ENCODE data around the gene STOX2.

STOX2 gene

GRCh38 chr4:183905593-183906488, 734 bp downstream of the STOX2 start:
- peaks cover 14% of the 10 kb centered on the region for H3K27me3 ChIP-seq (ENCODE audit: control insufficient read depth, insufficient read depth, low read length)
- peak overlapping the region; percentile 51 for H3K9ac ChIP-seq (ENCODE audit: low read length)
- H3K36me3 ChIP-seq (ENCODE audit: control insufficient read depth, insufficient read depth, low read length): no peaks in the 10 kb centered on the region

GRCh38 chr4:183906489-183906738, 1.3 kb downstream of the STOX2 start:
- peaks cover 14% of the 10 kb centered on the region for H3K27me3 ChIP-seq (ENCODE audit: control insufficient read depth, insufficient read depth, low read length)
- no peaks in the 10 kb centered on the region for H3K36me3 ChIP-seq (ENCODE audit: control insufficient read depth, insufficient read depth, low read length)
- H3K4me3 ChIP-seq (ENCODE audit: low read length): no peak overlapping the region
- no peaks in the 10 kb centered on the region for H3K9me3 ChIP-seq (ENCODE audit: control insufficient read depth, low read length)
- H3K9ac ChIP-seq (ENCODE audit: low read length): no peak overlapping the region
- peaks cover 4% of the 10 kb centered on the region for H3K4me1 ChIP-seq (ENCODE audit: control insufficient read depth, insufficient read depth, low read length)

More at GRCh38 chr4:183905593-183906488, 734 bp downstream of the STOX2 start:
- Histone ChIP-seq H3K4me1 (ENCODE audit: control insufficient read depth, insufficient read depth, low read length) (peaks cover 4% of the 10 kb centered on the region), H3K9me3 (ENCODE audit: control insufficient read depth, low read length) (no peaks in the 10 kb centered on the region), H3K4me3 (ENCODE audit: low read length) (peak overlapping the region; percentile 57)

DNA sequence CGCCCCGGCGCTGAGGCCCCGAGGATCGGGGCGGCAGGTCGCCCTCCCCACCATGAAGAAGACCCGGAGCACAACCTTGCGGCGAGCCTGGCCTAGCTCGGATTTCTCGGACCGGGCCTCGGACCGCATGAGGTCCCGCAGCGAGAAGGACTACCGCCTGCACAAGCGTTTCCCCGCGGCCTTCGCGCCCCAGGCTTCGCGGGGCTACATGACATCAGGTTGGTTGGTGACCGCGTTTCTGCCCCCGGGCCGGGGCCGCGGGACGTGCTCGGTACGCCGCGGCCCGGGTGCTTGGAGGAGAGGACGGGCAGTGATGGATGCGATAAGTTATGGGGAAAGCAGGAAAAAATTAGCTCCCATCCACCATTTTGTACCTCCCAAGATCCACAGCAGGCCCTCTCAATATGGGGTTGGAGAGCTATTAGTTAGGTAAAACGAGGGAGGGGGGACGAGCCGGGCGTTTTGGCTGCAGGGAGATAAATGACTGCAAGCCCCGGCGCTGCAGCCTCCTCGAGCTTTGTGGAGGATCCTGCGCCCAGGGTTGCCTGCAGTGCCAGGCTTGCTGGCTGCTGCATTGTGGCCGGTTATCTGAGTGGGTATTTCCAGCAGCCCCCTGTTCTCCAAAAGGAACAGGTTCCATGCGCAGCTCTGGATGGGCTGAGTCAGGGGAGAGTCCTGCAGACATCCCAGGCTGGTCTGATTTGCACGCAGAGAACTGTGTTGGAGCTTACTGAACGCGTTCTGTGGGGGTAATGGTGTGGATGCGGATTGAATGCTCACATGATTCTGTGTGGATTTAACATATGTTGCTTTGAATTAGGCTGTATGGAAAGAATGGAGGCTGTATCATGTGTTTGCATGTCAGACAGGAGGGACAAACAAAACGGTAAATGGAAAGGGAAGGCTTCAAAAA, 1.9 kb downstream of the STOX2 start:
- no peak overlapping the region for H3K4me3 ChIP-seq (ENCODE audit: low read length)
- no peaks in the 10 kb centered on the region for H3K36me3 ChIP-seq (ENCODE audit: control insufficient read depth, insufficient read depth, low read length)
- no peak overlapping the region for H3K9ac ChIP-seq (ENCODE audit: low read length)
- H3K27me3 ChIP-seq (ENCODE audit: control insufficient read depth, insufficient read depth, low read length): peaks cover 14% of the 10 kb centered on the region
- H3K9me3 ChIP-seq (ENCODE audit: control insufficient read depth, low read length): no peaks in the 10 kb centered on the region
- peaks cover 4% of the 10 kb centered on the region for H3K4me1 ChIP-seq (ENCODE audit: control insufficient read depth, insufficient read depth, low read length)

GRCh38 chr4:183907871-183908683, 3.0 kb downstream of the STOX2 start:
- Histone ChIP-seq H3K27me3 (ENCODE audit: control insufficient read depth, insufficient read depth, low read length) (peaks cover 14% of the 10 kb centered on the region), H3K9ac (ENCODE audit: low read length) (no peak overlapping the region), H3K4me3 (ENCODE audit: low read length) (no peak overlapping the region), H3K9me3 (ENCODE audit: control insufficient read depth, low read length) (no peaks in the 10 kb centered on the region), H3K4me1 (ENCODE audit: control insufficient read depth, insufficient read depth, low read length) (peaks cover 4% of the 10 kb centered on the region), H3K36me3 (ENCODE audit: control insufficient read depth, insufficient read depth, low read length) (no peaks in the 10 kb centered on the region)

- Histone ChIP-seq H3K4me3 (ENCODE audit: low read length) (no peak overlapping the region), H3K36me3 (ENCODE audit: control insufficient read depth, insufficient read depth, low read length) (no peaks in the 10 kb centered on the region), H3K9ac (ENCODE audit: low read length) (no peak overlapping the region), H3K27me3 (ENCODE audit: control insufficient read depth, insufficient read depth, low read length) (peaks cover 14% of the 10 kb centered on the region), H3K9me3 (ENCODE audit: control insufficient read depth, low read length) (no peaks in the 10 kb centered on the region), H3K4me1 (ENCODE audit: control insufficient read depth, insufficient read depth, low read length) (peaks cover 4% of the 10 kb centered on the region)
Measured at GRCh38 chr4:183909187-183909586, 4.1 kb downstream of the STOX2 start.

DNA sequence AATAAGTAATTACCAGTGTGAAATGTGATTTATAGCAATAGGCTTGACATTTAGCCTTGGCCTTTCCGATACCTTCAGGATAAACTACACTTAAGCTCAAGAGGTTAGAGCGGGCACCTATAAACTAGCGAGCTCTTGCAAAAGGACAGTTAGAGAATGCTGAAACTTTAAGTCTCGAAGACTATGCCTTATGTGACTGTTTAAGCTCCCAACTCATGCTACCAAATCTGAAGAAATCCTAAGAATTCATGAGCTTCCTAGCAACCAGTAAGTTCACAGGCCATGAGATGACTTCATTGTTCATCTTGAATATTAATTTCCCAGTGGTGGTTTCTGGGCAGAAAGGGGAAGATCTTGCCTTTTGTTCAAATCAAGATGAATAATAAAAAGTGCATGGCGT, 4.7 kb downstream of the STOX2 start:
- Histone ChIP-seq H3K9me3 (ENCODE audit: control insufficient read depth, low read length) (no peaks in the 10 kb centered on the region), H3K4me1 (ENCODE audit: control insufficient read depth, insufficient read depth, low read length) (peaks cover 3% of the 10 kb centered on the region), H3K4me3 (ENCODE audit: low read length) (no peak overlapping the region), H3K27me3 (ENCODE audit: control insufficient read depth, insufficient read depth, low read length) (peaks cover 14% of the 10 kb centered on the region), H3K9ac (ENCODE audit: low read length) (no peak overlapping the region), H3K36me3 (ENCODE audit: control insufficient read depth, insufficient read depth, low read length) (no peaks in the 10 kb centered on the region)

DNA sequence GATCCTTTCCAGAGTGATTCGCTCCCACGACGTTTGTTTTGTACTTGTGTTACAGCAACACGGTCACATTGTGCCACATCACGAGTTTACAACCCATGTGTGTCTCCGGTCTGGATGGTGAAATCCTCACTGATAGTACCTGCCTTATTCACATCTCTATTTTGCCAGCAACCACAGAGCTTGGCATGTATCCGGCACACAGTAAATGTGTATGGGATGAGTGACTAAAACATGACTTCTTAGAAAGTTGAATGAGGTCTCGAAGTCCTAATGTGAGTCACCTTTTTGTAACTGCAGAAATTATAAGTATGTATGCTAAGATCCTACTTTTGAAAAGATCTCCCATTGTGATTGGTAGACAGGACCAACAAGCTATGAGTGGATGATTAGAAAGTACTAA, 7.5 kb downstream of the STOX2 start:
- Histone ChIP-seq H3K4me1 (ENCODE audit: control insufficient read depth, insufficient read depth, low read length) (no peaks in the 10 kb centered on the region), H3K27me3 (ENCODE audit: control insufficient read depth, insufficient read depth, low read length) (peaks cover 2% of the 10 kb centered on the region), H3K36me3 (ENCODE audit: control insufficient read depth, insufficient read depth, low read length) (no peaks in the 10 kb centered on the region), H3K4me3 (ENCODE audit: low read length) (no peak overlapping the region), H3K9ac (ENCODE audit: low read length) (no peak overlapping the region), H3K9me3 (ENCODE audit: control insufficient read depth, low read length) (no peaks in the 10 kb centered on the region)

GRCh38 chr4:183915976-183916375, 10.9 kb downstream of the STOX2 start:
- Histone ChIP-seq H3K36me3 (ENCODE audit: control insufficient read depth, insufficient read depth, low read length) (no peaks in the 10 kb centered on the region), H3K9ac (ENCODE audit: low read length) (no peak overlapping the region), H3K9me3 (ENCODE audit: control insufficient read depth, low read length) (no peaks in the 10 kb centered on the region), H3K4me3 (ENCODE audit: low read length) (no peak overlapping the region), H3K4me1 (ENCODE audit: control insufficient read depth, insufficient read depth, low read length) (no peaks in the 10 kb centered on the region), H3K27me3 (ENCODE audit: control insufficient read depth, insufficient read depth, low read length) (no peaks in the 10 kb centered on the region)

DNA sequence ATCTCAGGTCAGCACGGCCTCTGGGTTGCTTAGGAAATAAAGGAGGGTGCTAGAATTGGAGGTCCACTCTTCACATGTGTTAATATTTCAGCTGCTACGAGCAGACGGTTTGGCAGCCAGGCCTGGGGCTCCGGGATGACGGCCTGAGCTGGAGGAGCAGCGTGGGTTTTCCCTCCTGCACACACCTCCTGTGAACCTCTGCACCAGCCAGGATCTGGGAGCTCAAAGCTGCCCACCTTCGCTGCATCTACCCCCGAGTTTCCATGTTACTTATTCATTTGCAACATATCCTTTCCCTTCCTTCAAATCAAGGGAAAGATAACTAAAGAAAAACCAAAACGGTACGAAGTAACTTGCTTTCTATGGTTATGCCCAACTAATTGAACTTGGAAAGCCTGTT, 13.6 kb downstream of the STOX2 start:
- no peaks in the 10 kb centered on the region for H3K9me3 ChIP-seq (ENCODE audit: control insufficient read depth, low read length)

DNA sequence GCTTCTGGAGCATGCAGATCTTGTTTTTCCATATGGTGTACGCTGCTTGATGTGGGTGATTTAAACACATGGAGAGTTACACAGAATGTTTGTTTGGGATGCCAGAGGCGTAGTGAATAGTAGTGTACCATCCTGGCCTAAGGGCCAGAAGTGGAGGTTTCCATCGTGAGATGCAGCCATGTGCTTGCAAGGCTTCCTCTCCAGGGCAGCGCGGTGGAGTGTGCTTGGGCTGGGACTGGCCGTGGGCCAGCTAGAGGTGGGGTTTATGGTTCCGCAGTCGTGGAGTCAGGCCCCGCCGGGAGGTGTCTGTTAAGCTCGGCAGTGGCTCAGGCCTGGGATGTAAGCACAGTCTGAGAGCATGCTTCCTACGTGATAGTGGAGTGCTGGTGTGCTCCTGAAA, 14.0 kb downstream of the STOX2 start:
- Histone ChIP-seq H3K9ac (ENCODE audit: low read length) (no peak overlapping the region), H3K4me1 (ENCODE audit: control insufficient read depth, insufficient read depth, low read length) (no peaks in the 10 kb centered on the region), H3K36me3 (ENCODE audit: control insufficient read depth, insufficient read depth, low read length) (no peaks in the 10 kb centered on the region), H3K9me3 (ENCODE audit: control insufficient read depth, low read length) (no peaks in the 10 kb centered on the region), H3K4me3 (ENCODE audit: low read length) (no peak overlapping the region), H3K27me3 (ENCODE audit: control insufficient read depth, insufficient read depth, low read length) (no peaks in the 10 kb centered on the region)

More for the DNA sequence above, 13.6 kb downstream of the STOX2 start:
- Histone ChIP-seq H3K36me3 (ENCODE audit: control insufficient read depth, insufficient read depth, low read length) (no peaks in the 10 kb centered on the region), H3K4me3 (ENCODE audit: low read length) (no peak overlapping the region), H3K27me3 (ENCODE audit: control insufficient read depth, insufficient read depth, low read length) (no peaks in the 10 kb centered on the region), H3K9ac (ENCODE audit: low read length) (no peak overlapping the region), H3K4me1 (ENCODE audit: control insufficient read depth, insufficient read depth, low read length) (no peaks in the 10 kb centered on the region)

GRCh38 chr4:183920512-183920911, 15.4 kb downstream of the STOX2 start:
- Histone ChIP-seq H3K27me3 (ENCODE audit: control insufficient read depth, insufficient read depth, low read length) (no peaks in the 10 kb centered on the region), H3K4me1 (ENCODE audit: control insufficient read depth, insufficient read depth, low read length) (no peaks in the 10 kb centered on the region), H3K4me3 (ENCODE audit: low read length) (no peak overlapping the region), H3K9me3 (ENCODE audit: control insufficient read depth, low read length) (no peaks in the 10 kb centered on the region), H3K9ac (ENCODE audit: low read length) (no peak overlapping the region), H3K36me3 (ENCODE audit: control insufficient read depth, insufficient read depth, low read length) (no peaks in the 10 kb centered on the region)
